Effector memory CD4-positive, alpha-beta T cell (primary cell): ENCODE results near the gene BCKDHA.

Experiments used
- DNase-seq, 3 donors: peaks; one replicate each; pipeline ENCODE4 v3.0.0-alpha.2; 2020
- H3K27ac ChIP-seq: 2 replicates; pipeline ENCODE4 v1.7.0; 2013; ENCODE audit warnings: mild to moderate bottlenecking, low read length, moderate library complexity; ENCODE audit not compliant: insufficient read depth, poor library complexity, severe bottlenecking
- H3K27me3 ChIP-seq: replicated peaks from 2 replicates; pipeline ENCODE4 v1.7.0; 2013; ENCODE audit warnings: mild to moderate bottlenecking, low read length; ENCODE audit not compliant: insufficient read depth, control insufficient read depth, poor library complexity, severe bottlenecking
- H3K36me3 ChIP-seq: 2 replicates; pipeline ENCODE4 v1.7.0; 2013; ENCODE audit warnings: mild to moderate bottlenecking, low read length, moderate library complexity; ENCODE audit not compliant: control insufficient read depth, insufficient read depth
- H3K4me1 ChIP-seq: 2 replicates; pipeline ENCODE4 v1.7.0; 2013; ENCODE audit warnings: low read length, mild to moderate bottlenecking; ENCODE audit not compliant: control insufficient read depth, insufficient read depth, poor library complexity, severe bottlenecking
- H3K4me3 ChIP-seq: 2 replicates; pipeline ENCODE4 v1.7.0; 2013; ENCODE audit warnings: low read length, low read depth, mild to moderate bottlenecking; ENCODE audit not compliant: insufficient read depth, poor library complexity, severe bottlenecking
- H3K9me3 ChIP-seq: 2 replicates; pipeline ENCODE4 v1.7.0; 2013; ENCODE audit warnings: mild to moderate bottlenecking, low read length, moderate library complexity; ENCODE audit not compliant: control insufficient read depth

The BCKDHA gene

GRCh38 chr19:41424335-41425173 is 26.9 kb downstream of the BCKDHA start:
- Histone ChIP-seq H3K27me3 (no peaks in the 10 kb centered on the region), H3K36me3 (peaks cover 42% of the 10 kb centered on the region), H3K4me3 (no peak overlapping the region), H3K27ac (no peak overlapping the region), H3K9me3 (no peaks in the 10 kb centered on the region), H3K4me1 (peaks cover 23% of the 10 kb centered on the region)
- no peak for DNase-seq

GRCh38 chr19:41425174-41426115 is 27.8 kb downstream of the BCKDHA start:
- Histone ChIP-seq H3K9me3 (no peaks in the 10 kb centered on the region), H3K4me3 (no peak overlapping the region), H3K4me1 (peaks cover 23% of the 10 kb centered on the region), H3K27ac (no peak overlapping the region), H3K27me3 (no peaks in the 10 kb centered on the region), H3K36me3 (peaks cover 33% of the 10 kb centered on the region)
- no peak for DNase-seq

GRCh38 chr19:41426116-41426841 is 28.7 kb downstream of the BCKDHA start:
- Histone ChIP-seq H3K36me3 (peaks cover 26% of the 10 kb centered on the region), H3K4me3 (no peak overlapping the region), H3K9me3 (no peaks in the 10 kb centered on the region), H3K27me3 (no peaks in the 10 kb centered on the region), H3K27ac (no peak overlapping the region), H3K4me1 (peaks cover 23% of the 10 kb centered on the region)
- DNase-seq, result no peak

- H3K9me3 ChIP-seq, result no peaks in the 10 kb centered on the region
- peak within 1 kb of the TSS; percentile 60 for H3K27ac ChIP-seq
- peak within 1 kb of the TSS; percentile 55 for H3K4me3 ChIP-seq
- peaks cover 24% of the 10 kb centered on the region for H3K36me3 ChIP-seq
- DNase-seq, result peak; percentile 11 to 41 (median 28)
- H3K4me1 ChIP-seq, result peaks cover 23% of the 10 kb centered on the region
- H3K27me3 ChIP-seq, result no peaks in the 10 kb centered on the region
Observed at GRCh38 chr19:41426952-41427646, 29.5 kb downstream of the BCKDHA start, which contains the start of gene B3GNT8. TSS of gene B3GNT8 (minus strand) at chr19:41427374. CDS start at chr19:41426778, 596 bp downstream.

GRCh38 chr19:41427647-41428480 is 30.2 kb downstream of the BCKDHA start:
- H3K27ac ChIP-seq, result peak overlapping the region; percentile 60
- H3K4me3 ChIP-seq, result peak overlapping the region; percentile 55
- peaks cover 23% of the 10 kb centered on the region for H3K4me1 ChIP-seq
- peaks cover 24% of the 10 kb centered on the region for H3K36me3 ChIP-seq
- H3K9me3 ChIP-seq, result no peaks in the 10 kb centered on the region
- H3K27me3 ChIP-seq, result no peaks in the 10 kb centered on the region
- peak; percentile 53 to 61 (median 54) for DNase-seq

- no peak for DNase-seq
- peaks cover 23% of the 10 kb centered on the region for H3K4me1 ChIP-seq
- peak overlapping the region; percentile 55 for H3K4me3 ChIP-seq
- H3K27me3 ChIP-seq, result no peaks in the 10 kb centered on the region
- H3K36me3 ChIP-seq, result peaks cover 25% of the 10 kb centered on the region
- peak overlapping the region; percentile 60 for H3K27ac ChIP-seq
- no peaks in the 10 kb centered on the region for H3K9me3 ChIP-seq
Observed at GRCh38 chr19:41428481-41428859, 30.9 kb downstream of the BCKDHA start.

- no peak for DNase-seq
- no peaks in the 10 kb centered on the region for H3K9me3 ChIP-seq
- no peaks in the 10 kb centered on the region for H3K27me3 ChIP-seq
- H3K4me3 ChIP-seq, result no peak overlapping the region
- peaks cover 16% of the 10 kb centered on the region for H3K36me3 ChIP-seq
- H3K27ac ChIP-seq, result no peak overlapping the region
- peaks cover 19% of the 10 kb centered on the region for H3K4me1 ChIP-seq
Observed at GRCh38 chr19:41430922-41431321, 33.3 kb downstream of the BCKDHA start.

- no peaks in the 10 kb centered on the region for H3K9me3 ChIP-seq
- no peak overlapping the region for H3K4me3 ChIP-seq
- no peaks in the 10 kb centered on the region for H3K27me3 ChIP-seq
- DNase-seq, result no peak
- peaks cover 19% of the 10 kb centered on the region for H3K4me1 ChIP-seq
- no peak overlapping the region for H3K27ac ChIP-seq
- H3K36me3 ChIP-seq, result peaks cover 15% of the 10 kb centered on the region
Observed at GRCh38 chr19:41431426-41432386, 34.1 kb downstream of the BCKDHA start.
